GM12892 (cell line): ENCODE data around the gene BRD3OS.

Experiments
- POLR2A ChIP-seq: IDR thresholded peaks from 2 replicates; pipeline ENCODE4 v1.6.1; 2011; ENCODE audit warnings: low read depth, low read length, control low read depth
- POLR2AphosphoS5 ChIP-seq: IDR thresholded peaks from 2 replicates; pipeline ENCODE4 v1.6.1; 2011; ENCODE audit warnings: low read depth, low read length, control low read depth
- TAF1 ChIP-seq: IDR thresholded peaks from 2 replicates; pipeline ENCODE4 v1.6.1; 2011; ENCODE audit warnings: low read depth, mild to moderate bottlenecking, control low read depth, low read length, borderline replicate concordance

DNA sequence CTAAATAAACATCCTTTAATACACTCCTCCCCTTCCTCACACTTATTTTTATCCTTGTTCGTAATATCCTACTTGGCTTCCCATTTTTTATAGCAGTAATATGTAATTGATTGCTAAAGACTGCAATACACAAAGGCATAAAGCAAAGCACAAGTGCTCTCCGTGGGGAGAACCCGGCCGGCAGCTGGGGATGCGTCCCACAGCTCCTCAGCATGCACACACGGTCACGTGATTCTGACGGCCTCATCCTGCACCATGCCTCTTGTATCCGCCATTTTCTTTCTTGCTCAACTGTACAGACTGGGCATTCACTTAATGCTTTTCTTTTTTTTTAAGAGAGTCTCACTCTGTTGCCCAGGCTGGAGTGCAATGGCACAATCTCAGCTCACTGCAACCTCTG lies 2.8 kb downstream of the BRD3OS start:
- TF ChIP-seq POLR2AphosphoS5 (no peak), POLR2A (no peak), TAF1 (no peak)
